ENCODE data around the gene RNU6-9. TPM values are rescaled to one million over a fixed set of nuclear protein-coding genes. Genes with fewer than 3 reads are reported as not detected.

RNU6-9 gene
- total RNA-seq, 4 donors from 2014 or later, result not detected

GRCh38 chr19:871446-872265 lies 21.6 kb upstream of the RNU6-9 start:
- Histone ChIP-seq H3K36me3 (peaks cover 0 to 58% (median 0%) of the 10 kb centered on the region in 3 donors), H3K27ac (peak overlapping the region; percentile 61 to 83 (median 67))
- DNase-seq, result no peak

GRCh38 chr19:872266-872951 lies 20.9 kb upstream of the RNU6-9 start:
- no peaks in the 10 kb centered on the region for H3K9me3 ChIP-seq
- peaks cover 0 to 65% (median 0%) of the 10 kb centered on the region in 3 donors for H3K36me3 ChIP-seq
- H3K4me3 ChIP-seq, result peak overlapping the region in 2 of 4 donors; percentile 32 to 38
- H3K27me3 ChIP-seq, result no peaks in the 10 kb centered on the region
- TF ChIP-seq CTCF (IDR thresholded peaks at IDR 0.05) (no peak), POLR2A (IDR thresholded peaks at IDR 0.05) (no peak)
- peak; percentile 59 to 93 (median 87) for DNase-seq
- H3K27ac ChIP-seq, result peak overlapping the region; percentile 61 to 83 (median 67)
- peaks cover 0 to 10% (median 7%) of the 10 kb centered on the region in 4 donors for H3K4me1 ChIP-seq

More at GRCh38 chr19:871446-872265, 21.6 kb upstream of the RNU6-9 start:
- Histone ChIP-seq H3K27me3 (no peaks in the 10 kb centered on the region), H3K9me3 (no peaks in the 10 kb centered on the region), H3K4me1 (peaks cover 0 to 10% (median 7%) of the 10 kb centered on the region in 4 donors), H3K4me3 (no peak overlapping the region)
- TF ChIP-seq CTCF (IDR thresholded peaks at IDR 0.05), result no peak
- no peak for TF ChIP-seq POLR2A (IDR thresholded peaks at IDR 0.05)

- Histone ChIP-seq H3K4me3 (peak overlapping the region in 1 of 4 donors; percentile 38), H3K4me1 (peaks cover 0 to 10% (median 7%) of the 10 kb centered on the region in 4 donors), H3K36me3 (peaks cover 0 to 64% (median 0%) of the 10 kb centered on the region in 3 donors), H3K27ac (peak overlapping the region in 2 of 4 donors; percentile 72 to 83), H3K27me3 (no peaks in the 10 kb centered on the region), H3K9me3 (no peaks in the 10 kb centered on the region)
- TF ChIP-seq CTCF (IDR thresholded peaks at IDR 0.05) (no peak), POLR2A (IDR thresholded peaks at IDR 0.05) (no peak)
- peak in 2 of 3 donors; percentile 68 to 75 for DNase-seq
These were observed 20.2 kb upstream of the RNU6-9 start for GRCh38 chr19:873084-873483.

- peaks cover 0 to 10% (median 7%) of the 10 kb centered on the region in 4 donors for H3K4me1 ChIP-seq
- TF ChIP-seq POLR2A (IDR thresholded peaks at IDR 0.05) (no peak), CTCF (IDR thresholded peaks at IDR 0.05) (no peak)
- H3K27ac ChIP-seq, result peak overlapping the region in 1 of 4 donors; percentile 83
- H3K9me3 ChIP-seq, result no peaks in the 10 kb centered on the region
- peaks cover 0 to 59% (median 0%) of the 10 kb centered on the region in 3 donors for H3K36me3 ChIP-seq
- H3K27me3 ChIP-seq, result no peaks in the 10 kb centered on the region
- no peak for DNase-seq
- H3K4me3 ChIP-seq, result no peak overlapping the region
These were observed 19.7 kb upstream of the RNU6-9 start for GRCh38 chr19:873561-874041.

GRCh38 chr19:875265-875879 lies 17.9 kb upstream of the RNU6-9 start:
- no peaks in the 10 kb centered on the region for H3K27me3 ChIP-seq
- peaks cover 0 to 60% (median 0%) of the 10 kb centered on the region in 3 donors for H3K36me3 ChIP-seq
- H3K9me3 ChIP-seq, result no peaks in the 10 kb centered on the region
- no peak overlapping the region for H3K27ac ChIP-seq
- peaks cover 0 to 10% (median 7%) of the 10 kb centered on the region in 4 donors for H3K4me1 ChIP-seq
- H3K4me3 ChIP-seq, result no peak overlapping the region
- TF ChIP-seq POLR2A (IDR thresholded peaks at IDR 0.05) (no peak), CTCF (IDR thresholded peaks at IDR 0.05) (no peak)
- DNase-seq, result no peak
